Neutrophil (primary cell): ENCODE measurements around the gene NTN5.
A peak's percentile ranks its signal among the peaks of the same experiment; 100 is the strongest.

Experiments
- H3K27ac ChIP-seq: fragments of 200-600 bp; sonication (generic); 2 replicates; pipeline ENCODE4 v1.5.1; 2016; ENCODE audit warnings: mild to moderate bottlenecking, moderate library complexity
- H3K27me3 ChIP-seq: fragments of 200-600 bp; sonication (generic); 2 replicates; pipeline ENCODE4 v1.6.0; 2016; ENCODE audit warnings: mild to moderate bottlenecking
- H3K36me3 ChIP-seq: fragments of 200-600 bp; sonication (generic); 2 replicates; pipeline ENCODE4 v1.5.1; 2017
- H3K4me1 ChIP-seq, 2 experiments: fragments of 200-600 bp in 1 of 2; sonication (generic) in 1 of 2; 1 replicate in 1 of 2; 2 replicates in 1 of 2; pipeline versions ENCODE4 v1.5.1 to v1.6.1; 2013 to 2016; ENCODE audit warnings: low read depth in 1 of 2, low read length in 1 of 2, mild to moderate bottlenecking in 1 of 2, moderate library complexity in 1 of 2; ENCODE audit not compliant: control insufficient read depth in 1 of 2, insufficient read depth in 1 of 2
- H3K4me3 ChIP-seq, 2 experiments: fragments of 200-600 bp in 1 of 2; sonication (generic) in 1 of 2; 1 replicate in 1 of 2; 2 replicates in 1 of 2; pipeline ENCODE4 v1.5.1; 2013 to 2016; ENCODE audit warnings: low read depth in 1 of 2, low read length in 1 of 2, mild to moderate bottlenecking in 1 of 2, moderate library complexity in 1 of 2
- H3K9me3 ChIP-seq: fragments of 200-600 bp; sonication (generic); 2 replicates; pipeline ENCODE4 v1.5.1; 2016
- TF ChIP-seq, protein P1 (sequence below): fragments of 200-600 bp; sonication (generic); IDR thresholded peaks from 2 replicates; pipeline ENCODE4 v1.5.1; 2016; ENCODE audit warnings: antibody characterized with exemption

NTN5 gene, protein sequence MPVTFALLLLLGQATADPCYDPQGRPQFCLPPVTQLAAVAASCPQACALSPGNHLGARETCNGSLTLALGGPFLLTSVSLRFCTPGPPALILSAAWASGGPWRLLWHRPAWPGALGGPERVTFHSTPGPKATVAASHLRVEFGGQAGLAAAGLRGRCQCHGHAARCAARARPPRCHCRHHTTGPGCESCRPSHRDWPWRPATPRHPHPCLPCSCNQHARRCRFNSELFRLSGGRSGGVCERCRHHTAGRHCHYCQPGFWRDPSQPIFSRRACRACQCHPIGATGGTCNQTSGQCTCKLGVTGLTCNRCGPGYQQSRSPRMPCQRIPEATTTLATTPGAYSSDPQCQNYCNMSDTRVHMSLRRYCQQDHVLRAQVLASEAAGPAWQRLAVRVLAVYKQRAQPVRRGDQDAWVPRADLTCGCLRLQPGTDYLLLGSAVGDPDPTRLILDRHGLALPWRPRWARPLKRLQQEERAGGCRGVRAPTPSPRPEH

DNA sequence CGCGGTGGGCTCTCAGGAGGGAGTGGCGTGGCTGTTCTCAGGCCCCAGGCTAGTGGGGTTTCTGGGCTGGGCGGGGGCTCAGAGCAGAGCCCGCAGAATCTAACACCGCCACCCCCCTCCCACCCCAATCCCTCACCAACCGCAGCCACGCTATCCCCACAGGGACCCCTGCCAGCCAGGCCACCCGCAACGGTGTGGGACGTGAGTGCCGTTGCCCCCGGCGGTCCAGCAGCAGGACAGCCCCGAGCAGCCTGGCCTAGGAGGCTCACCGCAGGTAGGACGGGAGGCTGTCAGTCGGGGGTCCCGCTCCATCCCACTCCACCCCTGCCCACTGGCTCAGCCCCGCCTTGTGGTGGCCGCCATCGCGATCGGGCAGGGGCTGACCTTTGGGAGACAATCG is at the start of gene NTN5:
Gene NTN5, minus strand, starts transcription at position 24 of the 400 bp plus-strand sequence. CDS start 2,031 bp downstream, outside the sequence.
- TF ChIP-seq, protein P1, sequence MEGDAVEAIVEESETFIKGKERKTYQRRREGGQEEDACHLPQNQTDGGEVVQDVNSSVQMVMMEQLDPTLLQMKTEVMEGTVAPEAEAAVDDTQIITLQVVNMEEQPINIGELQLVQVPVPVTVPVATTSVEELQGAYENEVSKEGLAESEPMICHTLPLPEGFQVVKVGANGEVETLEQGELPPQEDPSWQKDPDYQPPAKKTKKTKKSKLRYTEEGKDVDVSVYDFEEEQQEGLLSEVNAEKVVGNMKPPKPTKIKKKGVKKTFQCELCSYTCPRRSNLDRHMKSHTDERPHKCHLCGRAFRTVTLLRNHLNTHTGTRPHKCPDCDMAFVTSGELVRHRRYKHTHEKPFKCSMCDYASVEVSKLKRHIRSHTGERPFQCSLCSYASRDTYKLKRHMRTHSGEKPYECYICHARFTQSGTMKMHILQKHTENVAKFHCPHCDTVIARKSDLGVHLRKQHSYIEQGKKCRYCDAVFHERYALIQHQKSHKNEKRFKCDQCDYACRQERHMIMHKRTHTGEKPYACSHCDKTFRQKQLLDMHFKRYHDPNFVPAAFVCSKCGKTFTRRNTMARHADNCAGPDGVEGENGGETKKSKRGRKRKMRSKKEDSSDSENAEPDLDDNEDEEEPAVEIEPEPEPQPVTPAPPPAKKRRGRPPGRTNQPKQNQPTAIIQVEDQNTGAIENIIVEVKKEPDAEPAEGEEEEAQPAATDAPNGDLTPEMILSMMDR = no peak
- no peak within 1 kb of the TSS for H3K4me3 ChIP-seq

DNA sequence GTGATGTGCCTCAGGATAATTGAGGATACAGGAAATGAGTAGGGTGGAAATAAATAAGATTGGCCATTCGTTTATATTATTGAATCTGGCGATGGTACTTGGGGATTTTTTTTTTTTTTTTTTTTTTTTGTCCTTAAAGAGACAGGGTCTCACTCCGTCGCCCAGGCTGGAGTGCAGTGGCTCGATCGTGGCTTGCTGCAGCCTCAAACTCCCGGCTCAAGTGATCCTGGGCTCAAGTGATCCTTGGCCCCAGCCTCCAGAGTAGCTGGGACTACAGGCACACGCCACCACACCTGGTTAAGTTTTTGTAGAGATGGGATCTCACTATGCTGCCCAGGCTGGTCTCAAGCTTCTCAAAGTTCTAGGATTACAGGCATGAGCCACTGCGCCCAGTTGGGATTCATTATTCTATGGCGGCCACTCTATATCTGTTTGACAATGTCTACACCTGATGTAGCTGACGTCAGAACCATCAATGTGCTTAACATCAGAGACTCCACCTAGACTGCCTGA is 49.4 kb upstream of the NTN5 start:
- TF ChIP-seq, protein P1 = no peak
- H3K9me3 ChIP-seq = peaks cover 11% of the 10 kb centered on the region

More for the DNA sequence above, at the start of gene NTN5:
- H3K27ac ChIP-seq = no peak within 1 kb of the TSS
- H3K4me1 ChIP-seq = no peaks in the 10 kb centered on the region
- H3K36me3 ChIP-seq = no peaks in the 10 kb centered on the region
- H3K9me3 ChIP-seq = no peaks in the 10 kb centered on the region
- H3K27me3 ChIP-seq = no peaks in the 10 kb centered on the region

DNA sequence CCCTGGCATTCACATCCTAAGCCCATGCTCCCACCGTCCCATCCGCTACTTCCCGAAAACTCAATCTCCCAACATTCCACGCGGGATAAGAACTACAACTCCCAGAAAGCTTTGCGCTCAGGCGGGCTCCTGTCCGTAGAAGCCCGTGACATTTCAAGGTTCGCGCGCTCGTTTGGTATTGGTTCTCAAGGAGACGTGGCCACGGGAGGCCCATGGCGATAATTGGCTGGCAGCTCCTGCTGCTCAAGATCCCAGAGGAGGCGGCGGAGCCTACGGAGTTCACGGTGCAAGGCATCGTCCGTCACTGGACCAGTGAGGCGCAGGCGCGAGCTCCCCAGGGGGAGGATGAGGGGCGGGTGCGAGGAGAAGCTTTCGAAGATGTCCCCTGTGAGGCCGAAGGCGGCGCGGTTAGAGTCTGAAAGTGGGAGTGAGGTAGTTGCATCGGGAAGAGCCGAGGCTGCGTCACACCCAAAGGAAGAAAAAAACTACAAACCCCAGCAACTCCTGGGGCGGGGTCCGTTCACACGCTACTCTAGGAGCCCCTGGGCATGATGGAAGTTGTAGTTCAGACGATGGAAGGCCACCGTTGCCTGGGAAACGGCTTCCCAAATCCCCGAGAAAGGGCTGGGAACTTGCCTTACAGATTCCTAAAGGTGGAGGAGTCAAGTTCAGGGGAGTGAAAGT is 47.9 kb upstream of the NTN5 start:
- TF ChIP-seq, protein P1 = no peak
- Histone ChIP-seq H3K27me3 (no peaks in the 10 kb centered on the region), H3K27ac (no peak overlapping the region), H3K4me3 (peak overlapping the region; percentile 56 to 61), H3K36me3 (no peaks in the 10 kb centered on the region), H3K4me1 (peaks cover 13 to 17% of the 10 kb centered on the region in 2 experiments), H3K9me3 (no peaks in the 10 kb centered on the region)

More for the DNA sequence above, 49.4 kb upstream of the NTN5 start:
- peaks cover 13 to 30% of the 10 kb centered on the region in 2 experiments for H3K4me1 ChIP-seq
- no peak overlapping the region for H3K4me3 ChIP-seq
- no peak overlapping the region for H3K27ac ChIP-seq
- H3K27me3 ChIP-seq = no peaks in the 10 kb centered on the region
- no peaks in the 10 kb centered on the region for H3K36me3 ChIP-seq

DNA sequence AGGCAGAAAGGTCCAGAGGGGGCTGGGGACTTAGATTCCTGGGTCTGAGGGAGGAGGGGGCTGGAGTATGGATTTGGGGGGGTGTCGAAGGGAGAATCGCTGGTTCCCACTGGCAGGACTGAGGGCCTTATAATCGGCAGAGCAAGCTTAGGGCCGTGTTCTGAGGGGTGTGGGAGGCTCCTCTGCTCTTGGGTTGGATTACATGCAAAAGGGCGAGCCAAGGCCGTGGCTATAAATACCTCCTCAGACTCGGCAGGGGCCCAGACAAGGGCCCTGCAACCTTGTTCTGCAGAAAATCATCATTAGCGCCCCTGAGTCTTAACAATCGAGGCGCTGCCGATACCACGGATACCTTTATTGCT is 47.4 kb upstream of the NTN5 start:
- H3K9me3 ChIP-seq = no peaks in the 10 kb centered on the region
- H3K27me3 ChIP-seq = no peaks in the 10 kb centered on the region
- H3K4me1 ChIP-seq = peaks cover 8 to 11% of the 10 kb centered on the region in 2 experiments
- no peaks in the 10 kb centered on the region for H3K36me3 ChIP-seq
- H3K27ac ChIP-seq = no peak overlapping the region
- TF ChIP-seq, protein P1 = no peak
- peak overlapping the region in 1 of 2 experiments; percentile 61 for H3K4me3 ChIP-seq

DNA sequence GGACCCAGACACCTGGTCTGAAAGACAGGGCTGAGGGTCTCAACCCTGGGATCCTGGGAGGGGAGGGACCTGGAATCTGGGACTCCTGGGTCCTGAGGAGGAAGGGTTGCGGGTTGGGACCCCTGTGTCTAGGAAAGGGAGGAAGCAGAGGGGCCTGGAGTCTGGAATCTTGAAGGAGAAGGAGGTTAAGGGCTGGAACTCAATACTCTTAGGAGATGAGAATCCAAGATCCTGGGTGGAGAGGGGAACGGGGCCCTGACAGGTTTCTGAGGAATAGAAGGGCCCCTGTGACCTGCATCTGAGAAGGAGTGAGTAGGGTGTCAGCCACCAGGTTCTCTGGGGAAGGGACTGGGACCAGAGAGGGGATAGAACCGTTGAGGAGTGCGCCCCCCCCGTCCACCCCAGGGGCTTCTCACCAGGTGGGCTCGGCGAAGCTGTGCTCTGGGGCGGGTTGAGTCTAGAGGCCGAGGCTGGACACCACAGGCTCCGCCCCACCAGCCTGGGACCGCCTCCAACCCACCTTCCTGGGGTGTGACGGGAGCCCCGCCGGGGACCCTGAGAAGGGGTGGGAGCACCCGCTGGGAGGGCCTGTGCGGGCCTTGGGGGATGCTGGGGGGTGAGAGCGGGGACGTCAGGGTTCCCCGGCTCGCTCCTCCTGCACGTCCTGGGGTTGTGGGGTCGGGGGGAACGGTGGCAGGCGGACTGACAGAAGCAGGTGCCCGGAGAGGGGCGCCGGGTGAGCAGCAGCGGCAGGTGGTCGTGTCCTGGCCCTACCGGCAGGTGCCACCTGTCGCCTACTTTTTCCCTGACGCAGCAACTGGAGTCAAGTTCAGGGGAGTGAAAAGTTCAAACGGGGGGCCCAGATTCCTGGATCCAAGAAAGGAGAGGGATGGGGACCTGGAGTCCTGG is 46.7 kb upstream of the NTN5 start, which contains the start of gene MAMSTR:
Gene MAMSTR, minus strand, starts transcription at position 463 of the 909 bp plus-strand sequence. CDS start 694 bp downstream, outside the sequence.
- no peak within 1 kb of the TSS for H3K27ac ChIP-seq

More for the DNA sequence above, 46.7 kb upstream of the NTN5 start, which contains the start of gene MAMSTR:
- no peaks in the 10 kb centered on the region for H3K27me3 ChIP-seq
- no peaks in the 10 kb centered on the region for H3K36me3 ChIP-seq
- no peaks in the 10 kb centered on the region for H3K9me3 ChIP-seq
- H3K4me1 ChIP-seq = peaks cover 7 to 8% of the 10 kb centered on the region in 2 experiments
- peak within 1 kb of the TSS; percentile 56 to 61 for H3K4me3 ChIP-seq
- TF ChIP-seq, protein P1 = no peak
